Psoas muscle (tissue), 8 donors: ENCODE results near the gene VAPA. TPM values are rescaled to one million over a fixed set of nuclear protein-coding genes. Genes with fewer than 3 reads are reported as not detected.

ENCODE experiments used
- ATAC-seq, 4 donors: fragments of 200-7000 bp; cut with Tn5 transposase; one replicate each; pipeline ENCODE4 v1.9.1; 2020; ENCODE audit warnings: moderate library complexity in 3 of 4, mild to moderate bottlenecking in 2 of 4
- DNase-seq, 2 donors: peaks; one replicate each; pipeline ENCODE4 v3.0.0-alpha.2; 2020
- H3K27ac ChIP-seq: fragments of 200-600 bp; one replicate; pipeline ENCODE4 v1.8.0; 2022
- H3K27me3 ChIP-seq, 3 donors: fragments of 200-600 bp in 1 of 3; one replicate each; pipeline versions ENCODE4 v1.6.1 to v1.8.0; 2013 to 2022; ENCODE audit warnings: low read length in 2 of 3, mild to moderate bottlenecking in 2 of 3, moderate library complexity in 1 of 3; ENCODE audit not compliant: insufficient read depth in 3 of 3
- H3K36me3 ChIP-seq, 2 donors: fragments of 200-600 bp in 1 of 2; one replicate each; pipeline versions ENCODE4 v1.6.1 to v1.8.0; 2013 to 2022; ENCODE audit warnings: low read depth in 1 of 2, mild to moderate bottlenecking in 1 of 2, moderate library complexity in 1 of 2; ENCODE audit not compliant: insufficient read depth in 1 of 2
- H3K4me1 ChIP-seq: fragments of 200-600 bp; one replicate; pipeline ENCODE4 v1.8.0; 2022
- H3K4me3 ChIP-seq: fragments of 200-600 bp; one replicate; pipeline ENCODE4 v1.8.0; 2022; ENCODE audit warnings: mild to moderate bottlenecking
- H3K9me3 ChIP-seq: fragments of 200-600 bp; one replicate; pipeline ENCODE4 v1.8.0; 2022
- CTCF ChIP-seq: fragments of 200-600 bp; IDR thresholded peaks from one replicate; pipeline ENCODE4 v1.8.0; 2022; ENCODE audit warnings: antibody characterized with exemption
- WGBS, 3 donors: extraction: QIAGEN DNeasy Blood & Tissue Kit; methylation state at CpG; one replicate each; pipeline versions ENCODE4 v1.1.6 to v1.1.7; 2013; 5-methylcytosine and 5-hydroxymethylcytosine counted together
- intact Hi-C, 2 donors: fragments of 100-400 bp; cut with DNase I; formaldehyde crosslinking; loops; one replicate each; pipeline versions ENCODE4 v1.11.0 to v1.14.2; 2022
- polyA plus RNA-seq, 3 donors: library from polyadenylated mRNA; stranded (reverse); fragments of 200-250 nt; gene quantifications; one replicate each; pipeline ENCODE4 v1.2.3, GENCODE V29; 2013
- total RNA-seq, 4 donors: library from RNA; stranded (reverse); fragmentation: NEBNext Ultra II Directional in 2 of 4; extraction: Animal tissue kit (Norgen Biotek cat#: 25700) in 2 of 4; gene quantifications; one replicate each; pipeline versions ENCODE4 v1.2.1 to v1.2.4, GENCODE V29; 2021 to 2023
- donor health status: healthy with polysubstance abuse.
- donor health status: DM: no; HTN: no; CAD: no; lungs with moderate emphysema.
- donor health status: Bipolar disorder and iron deficiency.
- donor health status: healthy.
- donor health status: DM: yes; HTN: yes; CAD: no.
- donor health status: DM: no; HTN: no; CAD: no.
- donor health status: DM: no; HTN: no; CAD: no.
- donor health status: DM: yes; HTN: yes; CAD: no.

Gene VAPA
- total and polyA plus RNA-seq, 7 donors: 168 to 328 (median 225) TPM

- TF ChIP-seq CTCF: no peak
- Histone ChIP-seq H3K27me3 (no peaks in the 10 kb centered on the region), H3K27ac (no peak overlapping the region), H3K9me3 (no peaks in the 10 kb centered on the region), H3K4me3 (no peak overlapping the region), H3K4me1 (peaks cover 6% of the 10 kb centered on the region), H3K36me3 (no peaks in the 10 kb centered on the region)
- intact Hi-C loops: no loop called here
- ATAC-seq (no peak), DNase-seq (no peak)
These were observed 41.0 kb upstream of the VAPA start for GRCh38 chr18:9872823-9873222.

- Histone ChIP-seq H3K4me1 (peaks cover 6% of the 10 kb centered on the region), H3K4me3 (no peak overlapping the region), H3K27ac (no peak overlapping the region), H3K36me3 (no peaks in the 10 kb centered on the region), H3K9me3 (no peaks in the 10 kb centered on the region), H3K27me3 (no peaks in the 10 kb centered on the region)
- intact Hi-C loops: no loop called here
- TF ChIP-seq CTCF: no peak
- ATAC-seq (no peak), DNase-seq (no peak)
- 98 to 100% (median 100%) methylated on average over 1 of the region's 1 CpG for WGBS, 3 donors
These were observed 39.1 kb upstream of the VAPA start for GRCh38 chr18:9874728-9875127.

GRCh38 chr18:9876212-9876866 lies 37.5 kb upstream of the VAPA start:
- TF ChIP-seq CTCF: no peak
- no peak for DNase-seq
- Histone ChIP-seq H3K4me3 (peak overlapping the region; percentile 36), H3K27me3 (no peaks in the 10 kb centered on the region), H3K27ac (peak overlapping the region; percentile 17), H3K9me3 (no peaks in the 10 kb centered on the region), H3K36me3 (no peaks in the 10 kb centered on the region), H3K4me1 (no peaks in the 10 kb centered on the region)
- intact Hi-C loops: no loop called here
- 92 to 97% (median 96%) methylated on average over 2 of the region's 2 CpGs for WGBS, 3 donors
- no peak for ATAC-seq

GRCh38 chr18:9876867-9877654 lies 36.8 kb upstream of the VAPA start:
- Histone ChIP-seq H3K9me3 (no peaks in the 10 kb centered on the region), H3K4me1 (no peaks in the 10 kb centered on the region), H3K36me3 (no peaks in the 10 kb centered on the region), H3K4me3 (peak overlapping the region; percentile 36), H3K27me3 (no peaks in the 10 kb centered on the region), H3K27ac (peak overlapping the region; percentile 17)
- DNase-seq: no peak
- no peak for TF ChIP-seq CTCF
- WGBS, 3 donors: 47 to 59% (median 49%) methylated on average over 9 of the region's 9 CpGs
- intact Hi-C loops: no loop called here
- ATAC-seq: peak in 3 of 4 donors; percentile 36 to 49 (median 40)
